GM18867 (cell line): ENCODE data around the gene C9orf57.
A peak's percentile ranks its signal among the peaks of the same experiment; 100 is the strongest.
"Not testable (repeated sequence)": the region's sequence is repeated elsewhere in the genome, so short reads cannot be mapped to it uniquely, and the experiment has no call there.

ENCODE experiments used
- ATAC-seq: cut with Tn5 transposase; IDR thresholded peaks from one replicate; pipeline ENCODE4 v1.9.1; 2021; ENCODE audit warnings: mild to moderate bottlenecking, moderate library complexity; ENCODE audit not compliant: unreplicated experiment

The C9orf57 gene, protein sequence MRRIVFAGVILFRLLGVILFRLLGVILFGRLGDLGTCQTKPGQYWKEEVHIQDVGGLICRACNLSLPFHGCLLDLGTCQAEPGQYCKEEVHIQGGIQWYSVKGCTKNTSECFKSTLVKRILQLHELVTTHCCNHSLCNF

DNA sequence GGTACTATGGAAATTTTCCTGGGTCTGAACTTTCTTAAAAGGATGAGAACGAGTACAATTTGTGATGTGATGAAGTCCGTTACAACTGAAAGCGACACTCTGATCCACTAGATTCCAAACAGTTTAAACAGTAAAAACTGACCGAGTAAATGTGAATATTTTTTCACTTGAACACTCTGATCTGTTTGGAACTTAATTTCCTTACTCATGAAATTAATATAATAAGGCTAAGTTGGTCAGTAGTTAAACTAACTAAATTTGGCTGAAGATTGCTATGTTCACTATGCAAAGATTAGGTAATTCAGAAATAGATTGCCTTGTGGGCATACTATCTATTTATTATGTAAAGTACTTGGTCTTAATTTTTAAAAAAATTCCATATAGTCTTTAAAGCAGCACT is at the start of gene C9orf57:
Gene C9orf57, minus strand, starts transcription at position 101 of the 400 bp plus-strand sequence. CDS start 1,282 bp downstream, outside the sequence.
- ATAC-seq, result no peak

- no peak for ATAC-seq
Observed at GRCh38 chr9:72102520-72102919, 42.1 kb upstream of the C9orf57 start.

- ATAC-seq, result not testable (repeated sequence)
Observed at GRCh38 chr9:72095520-72095919, 35.1 kb upstream of the C9orf57 start.

GRCh38 chr9:72092820-72093219 is 32.4 kb upstream of the C9orf57 start:
- ATAC-seq, result no peak

DNA sequence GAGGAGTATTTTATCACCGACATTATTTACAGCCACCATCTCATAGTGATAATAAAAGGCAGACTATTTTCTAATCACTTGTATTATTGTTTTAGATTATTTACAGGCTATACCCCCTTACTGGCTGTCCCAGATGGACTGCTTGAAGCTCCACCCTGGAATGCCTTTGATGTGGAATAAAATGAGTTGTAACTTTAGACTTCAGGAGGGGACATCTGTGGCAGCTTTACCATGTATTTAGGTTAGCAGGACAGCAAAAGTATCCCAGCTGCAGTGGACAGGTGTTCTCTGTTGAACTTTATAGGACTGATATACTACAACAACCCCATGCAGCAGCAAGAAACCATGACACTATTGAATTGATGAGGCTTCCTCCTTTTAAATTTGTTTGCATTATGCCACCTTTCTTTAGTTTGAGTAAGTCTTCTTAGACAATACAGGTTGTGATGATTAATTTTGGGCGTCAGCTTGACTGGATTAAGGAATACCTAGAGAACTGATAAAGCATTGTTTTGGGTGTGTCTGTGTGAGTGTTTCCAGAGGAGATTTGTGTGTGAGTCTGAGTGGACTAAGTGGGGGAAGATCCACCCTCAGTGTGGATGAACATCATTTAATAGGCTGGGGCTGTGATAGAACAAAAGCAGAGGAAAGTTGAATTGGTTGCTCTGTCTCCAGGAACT is 29.2 kb upstream of the C9orf57 start:
- no peak for ATAC-seq

- ATAC-seq, result no peak
Observed at GRCh38 chr9:72082536-72082935, 22.1 kb upstream of the C9orf57 start.

GRCh38 chr9:72074666-72075065 is 14.3 kb upstream of the C9orf57 start:
- not testable (repeated sequence) for ATAC-seq

DNA sequence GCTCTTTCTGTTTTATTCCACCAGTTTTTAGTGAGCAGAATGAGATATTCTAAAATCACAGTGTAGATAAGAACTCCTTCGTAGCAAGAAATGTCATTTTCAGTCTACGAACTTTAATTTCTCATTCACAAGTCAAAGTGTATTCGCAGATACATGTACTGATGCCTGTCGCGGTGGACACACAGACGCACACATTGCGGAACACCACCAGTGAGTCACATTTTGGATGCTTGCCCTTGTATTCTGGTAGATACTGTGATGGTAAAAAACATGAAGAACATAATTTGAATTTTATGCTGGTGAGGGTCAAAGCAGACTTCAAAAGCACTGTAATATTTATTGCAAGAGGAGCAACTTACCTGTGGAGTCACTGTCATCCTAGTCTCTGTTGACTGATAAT is 4.7 kb upstream of the C9orf57 start:
- no peak for ATAC-seq

- no peak for ATAC-seq
Observed at GRCh38 chr9:72052122-72052521, 8.3 kb downstream of the C9orf57 start.

- no peak for ATAC-seq
Observed at GRCh38 chr9:72048850-72049249, 11.6 kb downstream of the C9orf57 start.

GRCh38 chr9:72046630-72047456 is 13.6 kb downstream of the C9orf57 start:
- no peak for ATAC-seq

GRCh38 chr9:72044095-72044494 is 16.3 kb downstream of the C9orf57 start:
- ATAC-seq, result no peak

GRCh38 chr9:72043576-72043975 is 16.8 kb downstream of the C9orf57 start:
- no peak for ATAC-seq

DNA sequence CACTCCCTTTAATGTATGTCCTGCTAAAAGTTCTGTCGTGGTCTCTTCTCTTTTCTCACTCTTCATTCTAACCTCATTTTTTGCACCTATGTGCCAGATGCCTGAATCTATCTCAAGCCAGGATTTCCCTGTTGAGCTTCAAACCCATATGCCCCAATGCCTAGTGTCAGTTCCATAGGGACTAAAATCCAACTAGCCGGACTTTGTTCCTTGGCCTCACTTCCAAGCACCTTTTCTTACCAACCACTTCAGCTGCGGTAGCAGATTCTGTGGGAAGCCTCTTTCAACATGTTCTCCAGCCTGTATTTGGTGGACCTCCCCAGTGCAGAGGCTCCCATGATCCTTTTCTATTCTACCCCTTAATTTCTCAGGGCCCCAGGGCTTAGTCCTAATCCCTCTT is 17.5 kb downstream of the C9orf57 start:
- ATAC-seq, result no peak

- no peak for ATAC-seq
Observed at GRCh38 chr9:72041775-72042194, 18.6 kb downstream of the C9orf57 start.

DNA sequence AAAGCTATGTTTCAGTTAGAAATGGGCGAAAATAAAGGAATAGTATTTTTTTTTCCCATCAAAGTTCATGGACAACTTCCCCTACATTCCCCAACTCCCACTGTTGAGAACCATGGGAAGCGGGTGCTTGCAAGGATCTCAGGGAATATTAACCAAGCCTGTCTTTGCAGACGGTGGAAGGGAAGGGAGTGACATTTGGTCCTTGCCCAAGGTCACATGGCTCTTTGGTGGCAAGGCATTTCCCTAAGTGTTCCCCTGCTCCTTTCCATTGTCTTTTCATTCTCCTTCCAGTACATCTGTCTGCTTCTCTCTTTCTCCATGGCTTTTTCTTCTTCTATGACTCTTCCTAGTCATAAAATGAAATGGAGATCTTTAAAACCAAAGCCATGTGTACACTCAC is 19.0 kb downstream of the C9orf57 start:
- no peak for ATAC-seq

DNA sequence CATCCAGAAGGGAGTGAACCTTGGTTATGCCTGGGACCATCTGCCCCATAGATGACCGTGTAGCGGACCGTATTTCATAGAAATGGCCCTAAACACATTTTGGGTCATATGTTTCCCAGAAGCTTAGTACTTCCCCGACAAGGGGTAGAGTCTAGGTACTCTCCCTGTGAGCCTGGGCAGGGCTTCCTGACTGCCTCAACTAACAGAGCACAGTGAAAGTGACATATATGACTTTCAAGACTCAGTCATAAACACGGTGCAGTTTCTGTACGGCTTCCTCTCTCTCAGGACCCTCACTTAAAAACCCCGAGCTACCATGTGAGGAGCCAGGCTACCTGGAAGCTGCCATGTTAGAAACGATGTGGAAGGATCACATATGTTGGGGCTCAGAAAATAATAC is 20.9 kb downstream of the C9orf57 start:
- ATAC-seq, result peak; percentile 74

- ATAC-seq, result peak; percentile 67
Observed at GRCh38 chr9:72038890-72039410, 21.5 kb downstream of the C9orf57 start.

DNA sequence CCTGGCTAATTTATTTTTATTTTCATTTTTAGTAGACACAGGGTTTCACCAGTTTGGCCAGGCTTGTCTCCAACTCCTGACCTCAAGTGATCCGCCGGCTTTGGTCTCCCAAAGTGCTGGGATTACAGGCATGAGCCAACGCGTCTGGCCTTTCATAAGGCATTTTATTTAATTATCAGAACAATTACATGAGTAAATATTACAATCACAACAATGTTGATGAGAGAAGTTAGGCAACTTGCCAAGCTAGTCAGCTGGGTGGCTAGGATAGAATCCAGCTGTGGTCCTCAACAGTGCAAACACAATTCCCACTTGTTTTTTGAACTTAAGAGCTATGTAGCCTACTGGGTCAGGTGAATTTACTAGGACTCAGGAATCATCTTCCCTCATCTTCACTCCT is 22.0 kb downstream of the C9orf57 start:
- ATAC-seq, result no peak

- ATAC-seq, result no peak
Observed at GRCh38 chr9:72037571-72037970, 22.8 kb downstream of the C9orf57 start.

DNA sequence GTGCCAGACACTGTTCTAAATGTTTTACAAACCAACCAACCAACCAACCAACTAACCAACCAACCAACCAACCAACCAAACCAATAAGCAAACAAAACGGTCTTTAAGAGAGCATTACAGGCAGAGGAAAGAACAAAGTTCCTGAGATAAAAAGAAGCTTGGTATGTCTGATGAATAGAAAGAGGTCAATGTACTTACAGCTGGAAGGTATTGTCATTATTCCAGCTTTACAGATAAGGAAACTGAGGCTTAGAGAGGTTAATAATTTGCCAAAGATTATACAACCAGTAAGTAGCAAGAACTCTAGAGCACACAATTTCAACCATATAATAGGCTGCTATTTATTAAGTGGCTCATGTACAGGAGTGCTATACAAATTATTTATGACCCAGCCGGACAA is 29.6 kb downstream of the C9orf57 start:
- ATAC-seq, result no peak

DNA sequence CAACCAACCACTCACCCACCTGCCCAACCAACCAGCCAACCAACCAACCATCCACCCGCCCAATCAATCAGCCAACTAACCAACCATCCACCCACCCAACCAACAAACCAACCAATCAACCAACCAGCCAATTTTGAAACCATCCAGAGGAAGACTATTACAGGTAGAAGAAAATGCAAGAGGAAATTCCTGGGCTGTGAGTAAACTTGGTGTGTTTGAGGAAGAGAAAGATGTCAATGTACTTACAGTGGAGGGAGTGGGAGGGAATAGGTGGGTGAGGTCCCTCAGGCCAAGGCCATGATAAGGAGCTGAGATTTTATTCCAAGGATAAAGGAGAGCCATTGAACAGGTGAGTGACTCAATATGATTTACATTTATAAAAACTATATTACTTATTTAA is 30.4 kb downstream of the C9orf57 start:
- no peak for ATAC-seq
